PC-9 (cell line): ENCODE measurements around the gene EAF1. TPM values are rescaled to one million over a fixed set of nuclear protein-coding genes. Genes with fewer than 3 reads are reported as not detected.

Experiments
- Bru-seq: library from RNA; stranded (reverse); fragments of 400-500 nt; gene quantifications from one replicate; lab custom pipeline; 2021; lab: Mats Ljungman, UMichigan
- BruChase-seq, 2 experiments: library from RNA; stranded (reverse); fragments of 400-500 nt; gene quantifications; one replicate each; lab custom pipeline; 2021; lab: Mats Ljungman, UMichigan
- BruUV-seq: library from RNA; stranded (reverse); fragments of 400-500 nt; replicated peaks from 2 replicates; lab custom pipeline; 2021; lab: Mats Ljungman, UMichigan
- CTCF ChIA-PET: fragments of 300-600 bp; sonication (Branson Sonifier 250); formaldehyde crosslinking; loops from one replicate; lab custom pipeline; 2022; ENCODE audit warnings: antibody characterized with exemption; lab: Charles Lee
- POLR2A ChIA-PET: fragments of 300-600 bp; sonication (Branson Sonifier 250); formaldehyde crosslinking; loops from one replicate; lab custom pipeline; 2022; ENCODE audit warnings: antibody characterized with exemption; ENCODE audit not compliant: unreplicated experiment; lab: Charles Lee
- DNase-seq, 2 experiments: peaks; one replicate each; pipeline versions ENCODE4 v3.0.0 to v3.0.0-alpha.2; 2015 to 2022; ENCODE audit warnings: mixed read lengths in 1 of 2
- H2AFZ ChIP-seq: fragments of 200-600 bp; sonication (generic); 2 replicates; pipeline ENCODE4 v1.8.1; 2017; ENCODE audit warnings: antibody characterized with exemption
- H3F3A ChIP-seq: fragments of 200-600 bp; sonication (generic); 2 replicates; pipeline ENCODE4 v1.8.1; 2017; ENCODE audit warnings: antibody characterized with exemption, mild to moderate bottlenecking, low read depth; ENCODE audit not compliant: insufficient read depth
- H3K27ac ChIP-seq: fragments of 200-600 bp; sonication (generic); 2 replicates; pipeline ENCODE4 v1.6.1; 2016; ENCODE audit warnings: mixed run types
- H3K27me3 ChIP-seq: fragments of 200-600 bp; sonication (generic); 2 replicates; pipeline ENCODE4 v1.6.1; 2016; ENCODE audit warnings: low read depth, mixed run types; ENCODE audit not compliant: insufficient read depth
- H3K36me3 ChIP-seq: fragments of 200-600 bp; sonication (generic); 2 replicates; pipeline ENCODE4 v1.6.1; 2016; ENCODE audit warnings: low read depth, mixed run types
- H3K4me1 ChIP-seq: fragments of 200-600 bp; sonication (generic); replicated peaks from 2 replicates; pipeline ENCODE4 v1.6.1; 2016; ENCODE audit warnings: mixed run types; ENCODE audit not compliant: insufficient read depth
- H3K4me2 ChIP-seq: fragments of 200-600 bp; sonication (generic); 2 replicates; pipeline ENCODE4 v1.6.1; 2017; ENCODE audit warnings: mixed run types
- H3K4me3 ChIP-seq: fragments of 200-600 bp; sonication (generic); 2 replicates; pipeline ENCODE4 v1.6.1; 2016; ENCODE audit warnings: mixed run types
- H3K79me2 ChIP-seq: fragments of 200-600 bp; sonication (generic); 2 replicates; pipeline ENCODE4 v1.6.1; 2017; ENCODE audit warnings: low read depth, mixed run types
- H3K9me2 ChIP-seq: fragments of 200-600 bp; sonication (generic); 2 replicates; pipeline ENCODE4 v1.8.1; 2017; ENCODE audit warnings: mild to moderate bottlenecking; ENCODE audit not compliant: insufficient read depth
- H3K9me3 ChIP-seq: fragments of 200-600 bp; sonication (generic); 2 replicates; pipeline ENCODE4 v1.8.1; 2016; ENCODE audit warnings: low read depth; ENCODE audit not compliant: insufficient read depth
- H4K20me1 ChIP-seq: fragments of 200-600 bp; sonication (generic); 2 replicates; pipeline ENCODE4 v1.8.1; 2017; ENCODE audit not compliant: insufficient read depth
- EZH2 ChIP-seq: fragments of 200-600 bp; sonication (generic); IDR thresholded peaks from 2 replicates; pipeline ENCODE4 v1.8.0; 2017; ENCODE audit warnings: antibody characterized with exemption, low read depth
- intact Hi-C: fragments of 100-400 bp; cut with micrococcal nuclease; formaldehyde crosslinking; loops from one replicate; pipeline ENCODE4 v1.10.0; 2022; ENCODE audit not compliant: unreplicated experiment
- long read RNA-seq: library from polyadenylated mRNA; stranded (forward); transcript quantifications from one replicate; pipeline ENCODE4 v2.0.0, GENCODE V29; 2022
- total RNA-seq: library from RNA; stranded (reverse); gene quantifications from 2 replicates; pipeline ENCODE4 v1.2.3, GENCODE V29; 2021
- TF ChIP-seq, protein P1 (sequence below): fragments of 200-600 bp; sonication (generic); conservative IDR thresholded peaks from 2 replicates; pipeline ENCODE4 v1.6.1; 2017; ENCODE audit warnings: mixed run types, antibody characterized with exemption, mild to moderate bottlenecking, moderate library complexity

Gene EAF1
- total RNA-seq (15.8 and 16.4 TPM in 2 replicates), Bru-seq, nascent RNA (percentile 85 among the genes with signal in this experiment), BruChase-seq, experiment 1, labeled RNA remaining after a 2-hour chase (percentile 92 among the genes with signal in this experiment), BruChase-seq, experiment 2, labeled RNA remaining after a 6-hour chase (percentile 89 among the genes with signal in this experiment)
- long read RNA-seq, full-length matches to known transcripts: 13 of 15 reads
- long read RNA-seq, partial matches to known transcripts: 0 of 15 reads
- long read RNA-seq, other reads (novel, unspliced or antisense): 2 of 15 reads

DNA sequence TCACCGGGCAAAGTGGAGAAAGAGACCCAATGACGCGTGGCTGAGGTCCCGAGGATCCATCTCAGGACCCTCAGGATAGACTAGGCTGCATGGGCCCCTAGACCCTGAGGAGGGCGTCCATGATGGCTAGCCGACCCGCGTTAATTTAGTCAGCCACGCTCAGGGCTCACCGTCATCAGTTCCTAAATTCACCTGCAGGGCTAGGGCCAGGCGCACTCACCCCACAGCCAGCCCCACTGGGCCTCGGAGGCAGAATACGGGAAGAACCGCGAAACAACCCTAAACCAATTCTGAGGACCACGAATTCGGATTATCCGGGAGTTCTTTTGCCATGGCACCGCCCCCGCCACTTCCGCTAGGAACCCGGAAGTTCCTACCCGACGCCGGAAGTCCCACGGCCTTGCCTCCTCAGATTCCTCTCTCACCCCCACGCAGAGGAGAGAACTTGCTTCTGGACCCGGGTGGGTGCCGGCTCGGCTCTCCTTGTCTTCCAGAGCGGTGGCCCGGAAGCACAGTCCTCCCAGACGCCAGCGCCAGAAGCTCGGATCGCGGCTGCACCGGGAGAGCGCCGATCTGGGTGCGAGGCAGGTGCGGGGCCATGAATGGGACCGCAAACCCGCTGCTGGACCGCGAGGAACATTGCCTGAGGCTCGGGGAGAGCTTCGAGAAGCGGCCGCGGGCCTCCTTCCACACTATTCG, at the start of gene EAF1, which contains the start of gene METTL6:
EAF1 (plus strand) TSS at position 417 of the 699 bp plus-strand sequence; CDS start at position 599, 182 bp downstream.
METTL6 (minus strand) TSS at position 363 of the 699 bp plus-strand sequence. CDS start 1,033 bp downstream, outside the sequence.
- peaks cover 64% of the 10 kb centered on the region for H3K79me2 ChIP-seq
- ChIA-PET POLR2A (no interaction called here), CTCF (no interaction called here)
- peak within 1 kb of the TSS; percentile 52 for H3K27ac ChIP-seq
- no peaks in the 10 kb centered on the region for H3K27me3 ChIP-seq
- peak; percentile 65 to 71 for DNase-seq
- H2AFZ ChIP-seq: peak within 1 kb of the TSS; percentile 99
- TF ChIP-seq EZH2: no peak
- peaks cover 23% of the 10 kb centered on the region; the same call in 1 of the 2 replicates for H3K36me3 ChIP-seq
- H3F3A ChIP-seq: no peaks in the 10 kb centered on the region
- peak within 1 kb of the TSS; percentile 93 for H3K4me2 ChIP-seq
- peak within 1 kb of the TSS; percentile 96 for H3K4me3 ChIP-seq
- no TSS peak for BruUV-seq
- H3K4me1 ChIP-seq: peaks cover 20% of the 10 kb centered on the region
- no peaks in the 10 kb centered on the region for H3K9me3 ChIP-seq
- H3K9me2 ChIP-seq: no peaks in the 10 kb centered on the region
- peaks cover 21% of the 10 kb centered on the region for H4K20me1 ChIP-seq
- intact Hi-C loops: loop anchor here (5.0 kb wide), 1 partner anchor 135 kb away; no protein-coding TSS in a partner anchor

DNA sequence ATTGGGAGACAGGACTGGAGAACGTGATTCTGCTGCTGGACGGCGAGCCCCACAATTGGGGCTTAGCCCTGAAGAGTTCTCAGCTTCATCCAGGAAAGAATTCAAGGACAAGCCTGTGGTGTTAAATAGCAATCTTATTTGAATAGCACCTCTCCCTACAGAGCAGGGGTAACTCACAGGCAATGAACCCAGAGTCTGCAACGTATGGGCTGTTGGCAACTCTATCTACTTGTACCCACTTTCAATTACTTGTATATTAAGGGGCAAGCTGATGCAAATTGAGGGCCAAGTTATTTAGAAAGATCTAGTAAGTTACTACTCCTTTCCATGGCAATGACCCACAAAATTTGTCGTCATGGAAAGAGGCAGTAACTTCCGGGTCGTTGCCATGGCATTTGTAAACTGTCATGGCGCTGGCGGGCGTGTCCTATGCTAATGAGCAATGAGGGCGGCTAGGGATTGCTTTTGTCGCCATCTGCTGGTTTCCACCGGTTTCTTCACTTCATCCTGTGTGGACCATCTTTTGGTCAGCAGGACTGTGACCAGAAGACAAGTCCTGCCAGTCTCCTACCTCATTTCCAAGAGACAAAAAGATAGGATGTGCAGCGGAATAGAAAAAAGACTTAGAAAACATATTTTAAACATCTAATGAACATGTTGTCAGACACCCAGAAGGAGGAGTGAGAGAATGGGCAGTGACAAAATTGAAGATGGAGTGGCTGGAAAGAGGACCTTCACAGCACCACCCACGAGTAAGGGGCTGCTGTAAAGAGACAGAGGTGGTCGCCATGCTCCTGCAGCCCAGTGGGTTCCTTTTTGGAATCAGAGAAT, 49.2 kb upstream of the EAF1 start:
- ChIA-PET CTCF (no interaction called here), POLR2A (interaction anchor here (0.6 kb wide), 1 partner anchor 53 kb away, joined by 4 read pairs; no protein-coding TSS in a partner anchor)
- Histone ChIP-seq H3K4me1 (peaks cover 5% of the 10 kb centered on the region), H3K4me2 (peak overlapping the region; percentile 46), H3K27ac (peak overlapping the region; percentile 51), H3K9me3 (no peaks in the 10 kb centered on the region), H3K27me3 (no peaks in the 10 kb centered on the region), H3K36me3 (no peaks in the 10 kb centered on the region), H2AFZ (peak overlapping the region; percentile 81), H3K9me2 (no peaks in the 10 kb centered on the region), H4K20me1 (no peaks in the 10 kb centered on the region), H3K79me2 (no peaks in the 10 kb centered on the region), H3F3A (peaks cover 8% of the 10 kb centered on the region; the same call in 1 of the 2 replicates), H3K4me3 (0 out of 2 replicates have a peak overlapping the region, but pooled peaks have one; percentile 8)
- intact Hi-C loops: loop anchor here (1.0 to 5.0 kb wide), 6 partner anchors 27 to 110 kb away; partner anchors contain the start of gene SH3BP5
- BruUV-seq: no TSS peak
- TF ChIP-seq, protein P1, sequence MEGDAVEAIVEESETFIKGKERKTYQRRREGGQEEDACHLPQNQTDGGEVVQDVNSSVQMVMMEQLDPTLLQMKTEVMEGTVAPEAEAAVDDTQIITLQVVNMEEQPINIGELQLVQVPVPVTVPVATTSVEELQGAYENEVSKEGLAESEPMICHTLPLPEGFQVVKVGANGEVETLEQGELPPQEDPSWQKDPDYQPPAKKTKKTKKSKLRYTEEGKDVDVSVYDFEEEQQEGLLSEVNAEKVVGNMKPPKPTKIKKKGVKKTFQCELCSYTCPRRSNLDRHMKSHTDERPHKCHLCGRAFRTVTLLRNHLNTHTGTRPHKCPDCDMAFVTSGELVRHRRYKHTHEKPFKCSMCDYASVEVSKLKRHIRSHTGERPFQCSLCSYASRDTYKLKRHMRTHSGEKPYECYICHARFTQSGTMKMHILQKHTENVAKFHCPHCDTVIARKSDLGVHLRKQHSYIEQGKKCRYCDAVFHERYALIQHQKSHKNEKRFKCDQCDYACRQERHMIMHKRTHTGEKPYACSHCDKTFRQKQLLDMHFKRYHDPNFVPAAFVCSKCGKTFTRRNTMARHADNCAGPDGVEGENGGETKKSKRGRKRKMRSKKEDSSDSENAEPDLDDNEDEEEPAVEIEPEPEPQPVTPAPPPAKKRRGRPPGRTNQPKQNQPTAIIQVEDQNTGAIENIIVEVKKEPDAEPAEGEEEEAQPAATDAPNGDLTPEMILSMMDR: peak; percentile 90
- no peak for TF ChIP-seq EZH2
- peak; percentile 71 to 84 for DNase-seq

DNA sequence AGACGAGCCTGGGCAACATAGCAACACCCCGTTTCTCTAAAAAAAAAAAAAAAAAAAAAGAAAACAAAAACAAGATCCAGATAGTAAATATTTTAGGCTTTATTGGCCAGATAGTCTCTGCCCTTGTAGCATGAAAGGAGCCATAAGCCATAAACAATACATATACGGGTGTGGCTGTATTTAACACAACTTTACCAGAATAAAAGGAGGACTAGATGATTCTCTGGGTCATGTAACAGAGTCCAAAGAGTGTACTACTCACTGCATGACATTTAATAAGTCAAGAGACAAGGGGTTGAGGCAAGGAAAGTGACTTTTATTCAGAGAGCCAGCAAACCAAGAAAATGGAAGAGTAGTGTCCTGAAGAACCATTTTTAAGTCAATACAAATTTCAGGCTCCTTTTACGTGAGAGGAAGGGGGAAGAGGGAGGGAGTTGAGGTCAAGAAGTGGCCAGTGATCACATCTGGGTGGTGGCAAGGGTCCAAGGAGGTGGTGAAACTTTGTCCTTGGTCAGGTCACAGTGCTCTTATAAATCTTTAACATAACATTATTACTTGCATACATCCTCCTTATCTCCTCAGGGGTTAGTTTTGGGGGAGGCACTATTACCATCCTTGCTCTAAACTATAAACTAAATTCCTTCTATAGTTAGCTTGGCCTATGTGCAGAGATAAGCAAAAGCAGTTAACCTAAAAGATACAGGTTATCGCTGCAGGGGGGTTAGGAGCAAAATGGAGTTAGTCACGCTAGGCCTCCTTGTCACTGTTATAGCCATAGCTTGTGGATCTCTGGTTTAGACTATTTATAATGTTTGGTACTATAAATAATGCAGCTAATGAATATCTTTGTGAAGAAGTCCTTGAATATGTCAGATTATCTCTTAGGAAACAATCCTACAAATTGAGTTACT, 46.2 kb upstream of the EAF1 start:
- POLR2A ChIA-PET: no interaction called here

More for the DNA sequence above, 46.2 kb upstream of the EAF1 start:
- no peak for DNase-seq
- no peaks in the 10 kb centered on the region for H3K36me3 ChIP-seq
- no peak overlapping the region for H3K4me2 ChIP-seq
- CTCF ChIA-PET: interaction anchor here (0.7 to 0.9 kb wide), 2 partner anchors 92 to 113 kb away, joined by 6 to 7 read pairs; no protein-coding TSS in a partner anchor
- no peak overlapping the region for H2AFZ ChIP-seq
- intact Hi-C loops: no loop called here
- peaks cover 5% of the 10 kb centered on the region for H3K4me1 ChIP-seq
- no peaks in the 10 kb centered on the region for H3K79me2 ChIP-seq
- H4K20me1 ChIP-seq: no peaks in the 10 kb centered on the region
- H3K27ac ChIP-seq: no peak overlapping the region
- TF ChIP-seq, protein P1: no peak
- no peak for TF ChIP-seq EZH2
- no peaks in the 10 kb centered on the region for H3K9me2 ChIP-seq
- no TSS peak for BruUV-seq
- H3F3A ChIP-seq: peaks cover 8% of the 10 kb centered on the region; the same call in 1 of the 2 replicates
- no peaks in the 10 kb centered on the region for H3K27me3 ChIP-seq
- peaks cover 8% of the 10 kb centered on the region; the same call in 1 of the 2 replicates for H3K9me3 ChIP-seq
- H3K4me3 ChIP-seq: no peak overlapping the region
